NCI-H524 treated with DMSO at 0.1 percent for 48 hours (cell line): ENCODE data around the gene PPIA.
"Not testable (repeated sequence)": the region's sequence is repeated elsewhere in the genome, so short reads cannot be mapped to it uniquely, and the experiment has no call there.

Experiments
- DNase-seq: peaks from one replicate; lab custom pipeline; 2025; lab: John Stamatoyannopoulos, UW

Gene PPIA

GRCh38 chr7:44787762-44788161, 8.7 kb upstream of the PPIA start:
- DNase-seq, result no peak

- no peak for DNase-seq
Measured at GRCh38 chr7:44789990-44790389, 6.5 kb upstream of the PPIA start.

- no peak for DNase-seq
Measured at GRCh38 chr7:44791278-44792219, 4.9 kb upstream of the PPIA start.

- DNase-seq, result no peak
Measured at GRCh38 chr7:44793919-44794318, 2.6 kb upstream of the PPIA start.

- DNase-seq, result no peak
Measured at GRCh38 chr7:44794331-44794730, 2.1 kb upstream of the PPIA start.

- DNase-seq, result no peak
Measured at GRCh38 chr7:44796034-44796503, 412 bp upstream of the PPIA start.

GRCh38 chr7:44797329-44798258, 1.1 kb downstream of the PPIA start:
- no peak for DNase-seq

GRCh38 chr7:44798649-44799305, 2.3 kb downstream of the PPIA start:
- no peak for DNase-seq

- DNase-seq, result no peak
Measured at GRCh38 chr7:44799939-44800338, 3.5 kb downstream of the PPIA start.

GRCh38 chr7:44801890-44802289, 5.4 kb downstream of the PPIA start:
- no peak for DNase-seq

- no peak for DNase-seq
Measured at GRCh38 chr7:44802418-44803025, 6.0 kb downstream of the PPIA start.

- DNase-seq, result not testable (repeated sequence)
Measured at GRCh38 chr7:44803828-44804519, 7.5 kb downstream of the PPIA start.

- DNase-seq, result no peak
Measured at GRCh38 chr7:44805950-44806349, 9.5 kb downstream of the PPIA start.

GRCh38 chr7:44808914-44809393, 12.5 kb downstream of the PPIA start:
- no peak for DNase-seq

GRCh38 chr7:44811093-44811492, 14.6 kb downstream of the PPIA start:
- DNase-seq, result no peak

GRCh38 chr7:44811571-44811970, 15.1 kb downstream of the PPIA start:
- DNase-seq, result no peak

GRCh38 chr7:44814919-44815318, 18.4 kb downstream of the PPIA start:
- DNase-seq, result no peak

GRCh38 chr7:44819292-44819691, 22.8 kb downstream of the PPIA start:
- no peak for DNase-seq

- DNase-seq, result no peak
Measured at GRCh38 chr7:44823255-44823781, 26.8 kb downstream of the PPIA start.

GRCh38 chr7:44824894-44825526, 28.5 kb downstream of the PPIA start:
- DNase-seq, result no peak
